CD4-positive, alpha-beta T cell treated with Interleukin-21 for 1 hour (primary cell): Measurements from ENCODE around the gene CYP4F3.
"Not testable (repeated sequence)": the region's sequence is repeated elsewhere in the genome, so short reads cannot be mapped to it uniquely, and the experiment has no call there.

Experiments used
- DNase-seq: peaks from one replicate; pipeline ENCODE4 v3.0.0-alpha.2; 2020

CYP4F3 gene

GRCh38 chr19:15640294-15640903 lies at the start of gene CYP4F3:
Gene CYP4F3, plus strand, starts transcription at chr19:15640897. Its CDS starts 519 bp downstream, at chr19:15641416.
- no peak for DNase-seq

GRCh38 chr19:15591796-15592195 lies 48.9 kb upstream of the CYP4F3 start:
- DNase-seq, result no peak

- not testable (repeated sequence) for DNase-seq
These were observed 48.2 kb upstream of the CYP4F3 start for GRCh38 chr19:15592506-15592905.

- not testable (repeated sequence) for DNase-seq
These were observed 46.9 kb upstream of the CYP4F3 start for GRCh38 chr19:15593766-15594165.

GRCh38 chr19:15595069-15595468 lies 45.6 kb upstream of the CYP4F3 start:
- DNase-seq, result no peak

- not testable (repeated sequence) for DNase-seq
These were observed 32.4 kb upstream of the CYP4F3 start for GRCh38 chr19:15607978-15608925.

GRCh38 chr19:15609261-15609660 lies 31.4 kb upstream of the CYP4F3 start:
- no peak for DNase-seq

GRCh38 chr19:15612342-15612741 lies 28.4 kb upstream of the CYP4F3 start:
- DNase-seq, result no peak

GRCh38 chr19:15613338-15613737 lies 27.4 kb upstream of the CYP4F3 start:
- no peak for DNase-seq

GRCh38 chr19:15614507-15615379 lies 26.0 kb upstream of the CYP4F3 start, which contains the start of gene CYP4F8:
Gene CYP4F8, plus strand, starts transcription at chr19:15615218. Its CDS starts 399 bp downstream, at chr19:15615617.
- no peak for DNase-seq

- DNase-seq, result no peak
These were observed 25.2 kb upstream of the CYP4F3 start for GRCh38 chr19:15615526-15615925.

GRCh38 chr19:15616183-15616582 lies 24.5 kb upstream of the CYP4F3 start:
- no peak for DNase-seq

GRCh38 chr19:15616627-15617270 lies 23.9 kb upstream of the CYP4F3 start:
- DNase-seq, result no peak

- no peak for DNase-seq
These were observed 22.4 kb upstream of the CYP4F3 start for GRCh38 chr19:15618321-15618720.

GRCh38 chr19:15621801-15622200 lies 18.9 kb upstream of the CYP4F3 start:
- no peak for DNase-seq

GRCh38 chr19:15622991-15623390 lies 17.7 kb upstream of the CYP4F3 start:
- no peak for DNase-seq

- no peak for DNase-seq
These were observed 16.9 kb upstream of the CYP4F3 start for GRCh38 chr19:15623711-15624318.

- no peak for DNase-seq
These were observed 12.3 kb upstream of the CYP4F3 start for GRCh38 chr19:15628236-15629002.

GRCh38 chr19:15629003-15629880 lies 11.5 kb upstream of the CYP4F3 start:
- DNase-seq, result peak; percentile 85

- DNase-seq, result peak; percentile 21
These were observed 8.9 kb upstream of the CYP4F3 start for GRCh38 chr19:15631817-15632216.
